Measurements from ENCODE around the gene GNGT2.

GNGT2 gene

DNA sequence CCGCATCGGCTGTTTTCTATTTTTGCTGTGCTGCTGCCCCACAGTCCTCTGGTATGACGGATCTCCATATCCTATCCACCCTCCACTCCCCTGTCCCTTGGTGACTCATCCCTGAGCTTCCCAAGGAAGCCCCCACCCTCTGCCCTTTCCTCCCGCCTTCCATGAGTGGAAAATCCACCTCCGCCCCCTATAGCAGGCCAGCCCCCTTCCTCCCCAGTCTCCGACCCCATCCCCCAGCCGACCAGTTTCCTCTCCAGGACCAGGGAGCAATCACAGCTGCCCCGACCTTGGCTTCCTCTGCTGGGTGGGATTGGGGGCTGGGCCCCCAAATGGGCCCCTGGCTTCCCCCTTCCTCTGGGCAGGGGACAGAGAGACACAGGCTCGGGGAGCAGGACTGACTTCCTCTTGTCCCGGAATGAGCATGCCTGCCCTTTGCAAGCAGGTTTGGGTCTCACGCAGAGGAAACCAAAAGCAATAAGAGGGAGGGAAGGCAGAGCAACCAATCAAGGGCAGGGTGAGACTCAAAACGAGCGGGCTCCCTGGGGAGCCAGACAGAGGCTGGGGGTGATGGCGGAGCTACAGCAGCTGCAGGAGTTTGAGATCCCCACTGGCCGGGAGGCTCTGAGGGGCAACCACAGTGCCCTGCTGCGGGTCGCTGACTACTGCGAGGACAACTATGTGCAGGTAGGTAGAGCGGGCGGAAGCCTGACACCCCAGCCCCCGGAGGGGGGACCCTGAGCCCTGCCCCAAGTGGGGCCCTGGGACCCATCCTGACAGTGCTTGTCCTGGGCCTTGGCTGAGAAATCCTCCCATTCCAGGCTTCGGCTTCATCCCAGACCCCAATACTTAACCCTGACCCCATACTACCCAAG lies at the start of gene GNGT2, which contains the start of gene ABI3:
Gene GNGT2 (minus strand): TSS at position 417 of the 872 bp plus-strand sequence. CDS start 3,152 bp downstream, outside the sequence.
Gene ABI3 (plus strand): TSS at position 550 of the 872 bp plus-strand sequence. CDS start 18 bp downstream, at position 568.
- DNase-seq (ENCODE audit: low read depth in 2 of 2), result peak; percentile 48 to 49

DNA sequence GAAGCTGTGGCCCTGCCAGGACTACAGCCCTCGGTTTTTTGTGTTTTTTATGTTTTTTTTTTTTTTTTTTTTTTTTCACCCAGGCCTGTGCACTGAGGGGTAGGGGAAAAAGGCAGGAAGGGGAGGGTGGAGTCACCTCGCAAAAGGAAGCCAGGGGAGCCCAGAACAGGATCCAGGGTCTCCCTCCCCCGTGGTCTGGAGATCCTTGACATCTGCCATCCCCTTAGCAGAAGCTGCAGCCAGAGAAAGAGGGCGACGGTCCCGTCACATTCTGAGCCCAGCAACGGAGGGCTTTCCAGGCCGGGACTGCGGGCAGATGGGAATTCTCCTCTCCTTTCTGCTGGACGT lies 49.3 kb upstream of the GNGT2 start:
- DNase-seq (ENCODE audit: low read depth in 2 of 2), result no peak

DNA sequence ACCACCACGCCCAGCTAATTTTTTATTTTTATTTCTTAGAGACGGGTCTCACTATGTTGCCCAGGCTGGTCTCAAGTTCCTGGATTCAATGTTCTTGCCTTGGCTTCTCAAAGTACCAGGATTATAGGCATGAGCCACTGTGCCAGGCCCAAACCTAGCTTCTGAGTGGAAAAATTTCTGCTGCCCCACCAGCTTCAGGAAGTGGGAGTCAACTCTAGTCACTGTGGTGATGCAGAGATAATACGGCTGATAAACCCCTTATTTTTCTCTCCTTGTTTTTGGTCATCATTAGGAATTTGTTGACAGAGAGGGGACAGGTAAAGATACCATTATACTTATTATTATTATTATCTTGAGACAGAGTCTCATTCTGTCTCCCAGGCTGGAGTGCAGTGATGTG lies 48.0 kb upstream of the GNGT2 start:
- no peak for DNase-seq (ENCODE audit: low read depth in 2 of 2)

DNA sequence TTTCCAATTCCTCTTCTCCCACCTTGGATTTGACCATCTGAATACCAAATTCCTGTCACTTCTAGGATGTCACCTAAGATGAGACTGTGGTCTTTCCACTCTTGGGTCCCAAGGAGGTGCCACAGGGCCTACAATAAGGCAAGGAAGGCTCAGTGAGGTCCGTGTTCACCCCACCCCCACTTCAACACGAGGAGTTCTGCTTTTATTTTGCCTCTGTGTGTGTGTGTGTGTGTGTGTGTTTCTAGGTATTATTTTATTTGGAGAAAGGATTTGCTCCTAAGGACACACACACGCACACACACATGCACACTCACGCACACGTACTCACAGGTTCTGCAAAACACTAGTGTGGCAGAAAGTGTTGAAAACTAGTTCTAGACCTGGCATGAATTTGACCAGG lies 44.8 kb upstream of the GNGT2 start:
- DNase-seq (ENCODE audit: low read depth in 2 of 2), result no peak

DNA sequence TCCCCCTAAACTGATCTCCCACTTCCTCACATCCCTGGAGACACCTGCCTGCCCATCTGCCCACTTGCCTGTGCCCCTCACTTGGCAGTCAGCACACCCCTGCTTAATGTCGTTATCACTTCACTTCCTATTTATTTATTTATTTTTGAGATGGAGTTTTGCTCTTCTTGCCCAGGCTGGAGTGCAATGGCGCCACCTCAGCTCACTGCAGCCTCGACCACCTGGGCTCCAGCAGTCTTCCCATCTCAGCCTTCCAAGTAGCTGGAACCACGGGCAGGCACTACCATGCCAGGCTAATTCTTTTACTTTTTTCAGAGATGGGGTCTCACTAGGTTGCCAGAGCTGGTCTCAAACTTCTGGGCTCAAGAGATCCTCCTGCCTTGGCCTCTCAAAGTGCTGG lies 43.7 kb upstream of the GNGT2 start:
- no peak for DNase-seq (ENCODE audit: low read depth in 2 of 2)

DNA sequence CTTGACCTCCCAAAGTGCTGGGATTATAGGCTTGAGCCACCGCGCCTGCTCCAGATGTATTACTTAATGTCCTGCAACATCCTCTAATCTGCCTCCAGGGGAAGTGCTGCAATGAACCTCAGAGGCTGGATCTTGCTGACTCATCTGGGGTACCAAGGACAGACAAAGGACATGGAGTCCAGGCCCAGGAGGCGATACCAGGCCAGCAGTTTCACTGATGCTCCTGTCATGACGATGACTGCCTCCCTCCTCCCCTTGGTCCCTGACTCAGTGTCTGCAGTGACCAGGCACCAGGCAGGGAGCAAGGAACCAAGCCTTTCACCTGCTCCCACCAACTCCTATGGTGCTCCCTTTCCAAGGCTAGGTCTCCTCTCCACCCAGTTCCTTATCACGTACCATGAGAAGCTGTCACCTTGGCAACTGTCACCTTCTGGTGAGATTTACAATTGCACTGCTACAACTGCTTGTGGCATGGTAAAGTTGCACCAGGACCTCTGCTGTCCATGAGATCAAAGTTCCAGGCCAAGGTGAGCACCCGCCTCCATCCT lies 41.8 kb upstream of the GNGT2 start:
- DNase-seq (ENCODE audit: low read depth in 2 of 2), result no peak

DNA sequence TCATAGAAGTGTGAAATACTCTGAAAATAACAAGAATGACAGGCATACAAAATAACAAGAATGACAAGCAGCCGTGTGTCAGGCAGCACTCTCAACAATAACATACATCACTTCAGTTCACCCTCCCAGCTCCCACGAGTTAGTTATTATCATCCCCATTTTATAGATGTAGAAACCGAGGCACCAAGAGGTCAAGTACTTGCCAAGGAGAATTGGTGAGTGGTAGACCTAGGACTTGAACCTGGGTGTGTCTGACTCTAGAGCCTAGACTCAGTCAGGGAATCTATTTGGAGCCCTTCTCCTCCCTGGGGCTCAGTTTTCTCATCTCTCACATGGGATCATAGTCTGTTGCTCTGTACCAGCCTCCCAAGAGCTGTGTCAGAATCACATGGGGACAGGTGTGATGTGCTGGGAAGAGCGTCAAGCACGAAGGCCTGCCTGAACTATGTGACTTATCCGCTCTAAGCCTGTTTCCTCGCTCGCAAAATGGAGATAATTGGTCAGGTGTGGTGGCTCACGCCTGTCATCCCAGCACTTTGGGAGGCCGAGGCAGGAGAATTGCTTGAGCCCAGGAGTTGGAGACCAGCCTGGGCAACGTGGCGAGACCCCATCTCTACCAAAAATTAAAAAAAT lies 39.6 kb upstream of the GNGT2 start:
- DNase-seq (ENCODE audit: low read depth in 2 of 2), result no peak

DNA sequence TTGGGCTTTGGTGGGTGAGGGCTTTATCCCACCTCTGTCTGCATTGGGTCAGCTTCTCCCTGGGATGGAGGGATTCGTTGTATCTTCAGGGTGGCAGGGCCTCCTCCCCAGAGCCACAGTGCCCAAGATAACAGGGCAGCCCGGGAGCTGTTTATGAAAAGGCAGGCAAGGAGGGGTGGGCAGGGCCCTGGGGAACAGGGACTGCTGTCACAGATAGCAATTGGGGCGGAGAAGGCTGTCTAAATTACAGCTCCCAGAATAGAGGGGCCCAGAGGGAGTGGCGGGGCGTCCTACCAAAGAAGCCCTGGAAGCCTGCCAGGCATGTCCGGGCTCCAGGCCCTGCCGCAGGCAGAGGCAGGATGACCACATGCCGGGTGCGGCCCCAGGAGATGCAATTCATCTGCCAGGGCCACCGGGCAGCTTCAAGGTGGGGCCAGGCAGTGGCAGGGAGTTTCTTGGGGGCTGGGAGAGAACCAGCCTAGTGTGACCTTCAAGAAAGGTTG lies 39.0 kb upstream of the GNGT2 start:
- no peak for DNase-seq (ENCODE audit: low read depth in 2 of 2)

DNA sequence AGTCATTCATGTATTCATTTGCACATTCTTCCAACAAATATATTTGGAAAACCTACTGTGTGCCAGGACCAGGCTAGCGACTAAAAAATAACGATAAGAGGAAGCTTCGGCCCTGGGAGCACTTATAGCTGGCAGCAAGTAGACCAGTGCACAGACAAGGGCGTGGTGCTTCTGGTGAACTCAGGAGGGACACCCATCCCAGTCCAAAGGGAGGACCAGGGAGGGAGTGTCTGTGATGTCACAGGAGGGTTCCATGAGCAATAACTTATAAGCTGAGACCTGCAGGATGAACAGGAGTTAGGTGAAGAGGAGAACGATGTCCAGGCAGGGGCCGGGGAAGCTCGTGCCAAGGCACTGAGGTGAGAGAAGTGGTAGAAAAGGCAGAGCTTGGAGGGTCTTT lies 37.6 kb upstream of the GNGT2 start:
- no peak for DNase-seq (ENCODE audit: low read depth in 2 of 2)

DNA sequence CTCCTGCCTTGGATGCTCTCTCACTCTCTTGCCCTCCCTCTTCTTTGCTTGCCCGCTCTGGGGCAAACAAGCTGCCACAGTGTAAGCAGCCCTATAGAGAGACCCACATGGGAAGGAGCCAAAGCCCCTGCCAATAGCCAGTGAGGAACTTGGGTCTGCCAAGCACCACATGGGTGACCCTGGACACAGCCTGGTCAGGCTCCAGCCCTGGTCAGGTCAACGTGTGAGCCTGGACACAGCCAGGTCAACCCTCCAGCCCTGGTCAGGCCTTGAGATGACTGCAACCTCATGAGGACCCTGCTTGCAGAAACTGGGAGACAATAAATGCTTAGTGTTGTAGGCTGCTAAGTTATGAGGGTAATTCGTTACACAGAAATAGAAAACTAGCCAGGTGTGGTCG lies 34.5 kb upstream of the GNGT2 start:
- DNase-seq (ENCODE audit: low read depth in 2 of 2), result no peak

DNA sequence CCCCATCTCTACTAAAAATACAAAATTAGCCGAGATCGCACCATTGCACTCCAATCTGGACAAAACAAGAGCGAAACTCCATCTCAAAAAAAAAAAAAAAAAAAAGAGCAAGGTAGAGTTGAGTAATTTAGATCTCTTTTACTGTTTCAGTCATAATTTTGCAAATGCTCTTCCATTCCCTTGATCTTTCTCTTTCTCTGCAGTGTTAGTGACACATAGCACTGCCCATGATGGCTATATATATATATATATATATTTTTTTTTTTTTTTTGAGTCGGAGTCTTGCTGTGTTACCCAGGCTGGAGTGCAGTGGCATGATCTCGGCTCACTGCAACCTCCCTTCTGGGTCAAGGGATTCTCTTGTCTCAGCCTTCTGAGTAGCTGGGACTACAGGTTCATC lies 32.4 kb upstream of the GNGT2 start:
- no peak for DNase-seq (ENCODE audit: low read depth in 2 of 2)

DNA sequence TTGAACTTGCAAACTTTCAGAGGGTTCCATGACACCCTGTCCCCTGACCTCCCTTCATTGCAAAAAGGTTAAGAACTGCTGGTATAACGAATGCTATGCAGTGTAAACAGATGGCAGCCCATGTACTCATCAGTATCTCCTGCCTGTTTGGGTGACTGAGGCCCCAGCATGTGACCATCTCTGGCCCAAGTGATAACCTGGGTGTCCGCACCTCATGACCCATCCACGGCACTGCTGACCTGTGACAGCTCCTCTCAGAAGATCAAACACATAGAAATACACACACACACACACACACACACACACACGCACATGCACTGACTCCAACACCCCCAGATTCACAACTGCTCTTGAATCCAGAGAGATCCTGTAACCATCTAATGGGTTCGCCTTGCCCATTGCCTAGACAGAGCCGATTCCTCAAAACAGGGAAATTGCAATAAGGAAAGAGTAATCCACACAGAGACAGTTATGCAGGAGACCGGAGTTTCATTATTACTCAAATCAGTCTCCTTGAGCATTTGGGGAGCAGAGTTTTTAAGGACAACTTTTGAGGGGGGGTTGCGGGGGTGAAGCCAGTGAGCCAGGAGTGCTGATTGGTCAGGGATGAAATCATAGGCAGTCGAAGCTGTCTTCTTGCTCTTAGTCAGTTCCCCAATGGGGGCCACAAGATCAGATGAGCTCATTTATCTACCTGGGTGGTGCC lies 31.5 kb upstream of the GNGT2 start:
- no peak for DNase-seq (ENCODE audit: low read depth in 2 of 2)

DNA sequence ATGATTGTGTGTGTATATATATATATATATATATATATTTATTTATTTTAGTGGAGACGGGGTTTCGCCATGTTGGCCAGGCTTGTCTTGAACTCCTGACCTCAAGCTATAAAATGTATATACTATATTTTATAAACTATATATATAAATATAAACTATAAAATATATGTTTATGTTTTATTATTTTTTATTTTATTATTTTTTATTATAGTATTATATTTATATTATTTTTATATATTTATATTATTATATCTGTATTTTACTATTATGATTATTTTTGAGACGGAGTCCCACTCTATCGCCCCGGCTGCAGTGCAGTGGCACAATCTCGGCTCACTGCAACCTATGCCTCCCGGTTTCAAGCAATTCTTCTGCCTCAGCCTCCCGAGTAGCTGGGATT lies 30.7 kb upstream of the GNGT2 start:
- DNase-seq (ENCODE audit: low read depth in 2 of 2), result no peak

DNA sequence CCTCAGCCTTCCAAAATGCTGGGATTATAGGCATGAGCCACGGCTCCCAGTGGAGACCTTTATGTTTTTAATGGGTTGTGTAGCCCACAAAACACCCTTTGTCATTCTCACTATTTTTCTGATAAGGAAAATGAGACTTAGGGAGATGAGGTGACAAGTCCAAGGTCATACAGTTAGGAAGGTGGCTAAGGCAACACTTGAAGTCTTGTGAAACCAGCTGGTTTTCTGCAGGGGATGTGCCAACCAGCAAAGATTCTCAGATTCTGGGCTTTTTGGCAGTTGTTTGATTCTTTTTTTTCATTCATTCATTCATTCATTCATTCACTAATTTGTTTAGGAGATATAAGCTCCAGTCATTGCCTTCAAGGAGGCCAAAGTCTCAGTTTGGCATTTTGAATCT lies 30.2 kb upstream of the GNGT2 start:
- no peak for DNase-seq (ENCODE audit: low read depth in 2 of 2)

DNA sequence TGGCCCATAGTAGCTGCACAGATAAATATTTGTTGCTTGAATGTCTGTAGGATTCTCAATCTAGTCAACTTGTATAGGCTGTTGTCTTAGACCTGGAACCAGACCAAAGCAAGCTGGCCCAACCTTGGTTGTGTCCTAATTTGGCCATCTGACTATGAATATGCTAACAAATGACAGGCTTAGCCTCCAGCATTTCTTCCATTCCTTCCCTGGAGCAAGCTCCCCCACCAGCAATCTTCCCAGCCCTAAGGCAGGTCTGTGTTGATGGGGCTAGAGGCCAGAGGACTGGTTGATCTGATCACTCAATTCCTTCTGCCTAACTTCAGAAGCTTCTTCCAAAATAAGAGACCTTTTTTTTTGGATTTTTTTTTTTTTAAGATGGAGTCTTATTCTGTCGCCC lies 29.6 kb upstream of the GNGT2 start:
- DNase-seq (ENCODE audit: low read depth in 2 of 2), result no peak

DNA sequence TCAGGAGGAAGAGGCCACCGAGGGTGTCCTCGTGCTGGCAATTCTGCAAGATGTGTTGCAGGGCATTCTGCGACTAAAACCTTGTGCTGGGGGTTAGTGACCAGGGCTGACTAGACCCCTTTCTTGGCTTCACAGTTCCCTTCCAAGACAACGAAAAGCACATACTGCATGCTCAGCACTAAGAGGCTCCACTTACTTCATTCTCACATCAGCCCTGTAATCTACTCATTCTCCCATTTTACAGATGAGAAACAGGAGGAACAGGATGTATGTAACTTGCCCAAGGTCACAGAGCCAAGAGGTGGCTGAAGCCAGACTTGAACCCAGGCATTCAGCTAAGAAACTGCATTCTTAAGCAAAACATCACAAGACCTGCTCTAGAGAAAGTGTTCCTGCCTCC lies 25.5 kb upstream of the GNGT2 start:
- no peak for DNase-seq (ENCODE audit: low read depth in 2 of 2)

DNA sequence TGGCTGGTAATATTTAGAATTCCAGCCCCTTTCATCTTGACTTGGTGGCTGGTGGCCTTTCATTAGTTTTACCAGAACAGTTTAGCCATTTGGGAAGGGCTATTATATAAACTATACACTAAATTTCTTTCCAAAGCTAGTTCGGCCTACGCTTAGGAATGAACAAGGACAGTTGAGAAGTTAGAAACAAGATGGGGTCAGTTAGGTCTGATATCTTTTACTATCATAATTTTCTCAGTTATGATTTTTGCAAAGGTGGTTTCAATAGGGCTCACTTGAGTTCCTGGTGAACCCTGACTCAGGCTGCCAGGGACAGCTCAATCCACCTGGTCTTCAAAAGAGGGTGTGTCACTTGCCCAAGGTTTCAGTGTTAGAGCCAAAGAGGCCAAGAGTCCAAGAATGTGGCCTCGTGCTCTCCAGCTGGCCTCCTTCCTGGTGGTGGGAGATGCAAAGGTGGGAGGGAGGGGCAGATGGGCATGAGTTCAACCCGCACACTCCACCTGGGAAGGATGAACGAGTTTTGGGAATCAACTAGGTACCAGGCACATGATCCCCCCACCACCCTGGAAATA lies 24.2 kb upstream of the GNGT2 start:
- DNase-seq (ENCODE audit: low read depth in 2 of 2), result no peak

DNA sequence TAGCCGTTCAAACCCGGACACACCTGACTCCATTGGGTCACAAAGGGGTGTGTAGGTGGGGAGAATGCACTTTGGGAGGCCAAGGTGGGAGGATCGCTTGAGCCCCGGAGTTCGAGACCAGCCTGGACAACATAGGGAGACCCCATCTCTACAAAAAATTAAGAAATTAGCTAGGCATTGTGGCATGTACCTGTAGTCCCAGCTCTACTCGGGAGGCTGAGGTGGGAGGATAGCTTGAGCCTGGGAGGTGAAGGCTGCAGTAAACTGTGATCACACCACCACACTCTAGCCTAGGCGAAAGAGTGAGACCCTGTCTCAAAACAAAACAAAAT lies 21.2 kb upstream of the GNGT2 start:
- DNase-seq (ENCODE audit: low read depth in 2 of 2), result no peak

DNA sequence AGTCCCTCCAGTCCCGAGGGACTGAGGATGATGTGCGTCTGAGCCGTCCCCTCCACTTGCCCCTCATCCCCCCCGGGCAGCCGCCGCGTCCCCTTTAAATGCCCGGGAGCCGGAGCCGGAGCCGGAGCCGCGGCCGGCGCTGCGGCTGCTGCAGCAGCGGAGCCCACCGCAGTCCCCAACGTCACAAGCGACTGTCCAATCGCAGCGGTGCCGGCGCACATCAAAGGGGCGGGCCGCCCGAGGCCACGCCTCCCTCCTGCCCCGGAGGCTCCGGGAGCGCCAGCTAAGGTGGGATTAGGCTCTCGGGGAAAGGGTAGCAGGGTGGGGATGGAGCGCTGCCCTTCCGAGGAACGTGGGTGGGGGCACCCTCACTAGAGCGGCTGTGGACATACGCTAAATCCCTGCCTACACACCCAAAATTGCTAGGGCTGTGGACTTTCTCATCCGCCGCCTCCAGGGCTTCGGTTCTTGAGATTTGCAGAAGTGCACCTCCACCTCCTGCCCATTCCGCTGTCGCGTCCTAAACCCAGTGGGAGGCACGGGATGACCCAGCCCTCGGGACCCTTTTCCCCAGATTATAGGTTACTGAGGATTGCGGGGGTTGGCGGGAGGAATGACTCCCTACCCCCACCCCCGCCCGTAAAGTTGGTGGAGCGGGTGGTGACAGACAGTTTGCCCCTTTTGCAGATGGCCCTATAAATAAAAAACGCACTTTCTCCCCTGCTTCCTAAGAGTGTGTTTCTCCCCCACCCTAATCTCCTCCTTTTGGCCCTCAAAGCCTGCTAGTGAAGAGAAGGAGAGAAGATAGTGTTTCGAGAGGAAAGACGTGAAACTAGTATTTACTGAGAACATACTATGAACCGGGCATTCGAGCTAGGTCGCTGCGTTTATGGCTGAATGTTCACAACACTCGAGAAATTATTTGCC lies 20.5 kb upstream of the GNGT2 start, which contains the start of gene PHOSPHO1:
Gene PHOSPHO1 (minus strand): TSS at position 152 of the 927 bp plus-strand sequence. CDS start 4,096 bp downstream, outside the sequence.
- DNase-seq (ENCODE audit: low read depth in 2 of 2), result peak; percentile 83 to 85

DNA sequence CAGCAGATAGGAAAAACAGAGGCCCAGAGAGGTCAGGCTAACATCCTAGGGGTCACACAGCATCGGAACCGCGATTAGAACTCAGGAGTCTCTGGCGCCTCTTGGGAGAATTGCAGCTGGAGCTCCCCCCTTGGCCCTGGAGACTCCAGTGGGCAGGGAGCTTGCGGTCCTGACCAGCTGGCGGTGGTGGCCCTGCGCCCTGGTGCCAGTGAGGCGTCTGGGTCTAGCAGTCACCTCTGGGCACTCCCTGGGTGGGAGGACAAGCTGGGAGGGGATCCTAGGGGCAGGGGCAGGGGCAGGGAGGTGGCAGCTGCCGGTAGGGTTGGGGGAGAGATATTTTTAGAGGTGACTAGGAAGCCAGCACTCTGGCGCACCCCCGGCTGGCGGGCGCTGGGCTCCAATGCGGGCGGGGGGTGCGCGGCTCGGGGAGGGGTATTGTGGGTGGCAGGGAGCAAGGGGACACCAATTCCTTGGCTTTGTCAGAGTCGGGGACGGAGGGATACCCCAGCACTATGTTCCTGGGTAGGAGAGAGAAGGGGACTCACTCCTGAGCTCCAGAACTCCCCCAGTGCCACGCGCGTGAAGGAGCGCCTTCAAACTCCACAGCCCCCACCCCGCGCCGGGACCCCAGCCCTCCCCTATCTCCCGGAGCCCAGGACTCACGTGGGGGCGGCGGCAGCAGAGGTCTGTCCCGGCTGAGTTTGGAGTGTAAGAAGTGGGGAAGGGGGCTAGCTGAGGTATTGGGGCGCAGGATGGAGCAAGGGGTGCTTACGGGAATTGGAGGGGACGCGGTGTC lies 19.6 kb upstream of the GNGT2 start:
- DNase-seq (ENCODE audit: low read depth in 2 of 2), result no peak
